Cerebellar cortex (tissue), 1 donor: ENCODE results near the gene RNF152.
A peak's percentile ranks its signal among the peaks of the same experiment; 100 is the strongest.

ENCODE experiments used
- DNase-seq: peaks from one replicate; pipeline ENCODE4 v3.0.0-alpha.2; 2015; ENCODE audit warnings: low spot score

The RNF152 gene

GRCh38 chr18:61893971-61894750 lies 1.4 kb upstream of the RNF152 start:
- DNase-seq = peak; percentile 73

GRCh38 chr18:61893309-61893970 lies 633 bp upstream of the RNF152 start:
- DNase-seq = no peak

GRCh38 chr18:61891894-61892293 lies 913 bp downstream of the RNF152 start:
- DNase-seq = peak; percentile 66

- DNase-seq = no peak
Observed at GRCh38 chr18:61891271-61891670, 1.5 kb downstream of the RNF152 start.

- no peak for DNase-seq
Observed at GRCh38 chr18:61890344-61890743, 2.5 kb downstream of the RNF152 start.

- no peak for DNase-seq
Observed at GRCh38 chr18:61889541-61889940, 3.3 kb downstream of the RNF152 start.

GRCh38 chr18:61888622-61889021 lies 4.2 kb downstream of the RNF152 start:
- DNase-seq = no peak

GRCh38 chr18:61887838-61888237 lies 5.0 kb downstream of the RNF152 start:
- DNase-seq = no peak

- DNase-seq = no peak
Observed at GRCh38 chr18:61883547-61883946, 9.3 kb downstream of the RNF152 start.

GRCh38 chr18:61882296-61883004 lies 10.4 kb downstream of the RNF152 start:
- no peak for DNase-seq

GRCh38 chr18:61876899-61877298 lies 15.9 kb downstream of the RNF152 start:
- no peak for DNase-seq

- DNase-seq = no peak
Observed at GRCh38 chr18:61870151-61870550, 22.7 kb downstream of the RNF152 start.

GRCh38 chr18:61869636-61870035 lies 23.2 kb downstream of the RNF152 start:
- no peak for DNase-seq

GRCh38 chr18:61865466-61866175 lies 27.2 kb downstream of the RNF152 start:
- DNase-seq = no peak

GRCh38 chr18:61861372-61861771 lies 31.4 kb downstream of the RNF152 start:
- no peak for DNase-seq

GRCh38 chr18:61860302-61860701 lies 32.5 kb downstream of the RNF152 start:
- no peak for DNase-seq

- no peak for DNase-seq
Observed at GRCh38 chr18:61859113-61859512, 33.7 kb downstream of the RNF152 start.

GRCh38 chr18:61856678-61857077 lies 36.1 kb downstream of the RNF152 start:
- no peak for DNase-seq

- peak; percentile 75 for DNase-seq
Observed at GRCh38 chr18:61855449-61856378, 37.1 kb downstream of the RNF152 start.

GRCh38 chr18:61854578-61855448 lies 38.0 kb downstream of the RNF152 start:
- no peak for DNase-seq
